Measurements from ENCODE around the gene BTG3. TPM values are rescaled to one million over a fixed set of nuclear protein-coding genes. Genes with fewer than 3 reads are reported as not detected.
A peak's percentile ranks its signal among the peaks of the same experiment; 100 is the strongest.

The BTG3 gene
- total and polyA plus RNA-seq, 9 of the 15 experiments (the other 6 are each of a cell fraction or from before 2014, with no cell fraction given) = 11.7 to 43.0 (median 29.7) TPM

DNA sequence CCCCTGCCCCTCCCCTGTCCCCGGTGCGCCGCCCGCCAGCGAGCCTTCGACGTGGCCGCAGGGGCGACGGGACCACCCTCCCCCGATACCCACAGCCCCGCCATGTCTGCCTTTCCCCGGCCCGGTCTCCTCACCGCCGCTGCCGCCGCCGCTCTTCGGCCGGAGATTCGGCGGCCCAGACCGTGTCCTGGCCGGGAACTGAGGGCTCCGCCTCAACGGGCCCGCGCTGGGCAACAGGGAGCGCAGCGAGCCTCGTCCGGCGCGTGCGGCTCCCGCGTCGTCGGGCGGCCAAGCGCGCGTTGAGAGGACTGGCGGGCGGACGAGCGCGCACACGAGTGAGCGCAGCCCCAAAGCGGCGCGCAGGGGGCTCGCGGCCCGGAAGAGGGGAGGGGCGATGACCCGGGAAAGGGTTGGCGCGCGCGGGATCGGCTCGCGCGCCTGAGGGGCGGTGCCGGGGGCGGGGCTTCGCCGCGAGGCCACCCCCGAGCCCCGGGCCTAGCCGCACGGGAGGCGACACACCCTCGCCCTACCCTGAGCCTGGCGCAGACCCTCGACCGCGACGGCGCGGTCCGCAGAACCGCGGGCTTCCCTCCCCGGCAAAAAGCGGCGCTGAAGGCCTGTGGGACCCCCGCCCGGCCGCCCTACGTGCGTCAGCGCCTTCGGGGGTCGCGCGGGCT is at the start of gene BTG3 (continued):
- TF ChIP-seq TOE1 (IDR thresholded peaks at IDR 0.05; ENCODE audit: borderline replicate concordance) (no peak), TOE1 (CRISPR knock-in tag; IDR thresholded peaks at IDR 0.05; ENCODE audit: borderline replicate concordance, low read depth) (no peak), C11orf30 (IDR thresholded peaks at IDR 0.05; ENCODE audit: low read depth) (no peak), NFATC3 (IDR thresholded peaks at IDR 0.05) (no peak), XRCC3 (IDR thresholded peaks at IDR 0.05) (no peak), XRCC5 (IDR thresholded peaks at IDR 0.05; ENCODE audit: low read depth, low read length) (no peak), EP300 (IDR thresholded peaks at IDR 0.05; ENCODE audit: low read length) (no peak), JUN (IDR thresholded peaks at IDR 0.05; ENCODE audit: borderline replicate concordance, low read depth, low read length) (no peak), JUN (CRISPR knock-in tag; IDR thresholded peaks at IDR 0.05; ENCODE audit: borderline replicate concordance) (no peak), PRPF4 (IDR thresholded peaks at IDR 0.05; ENCODE audit: insufficient read depth, low read depth, low read length, poor library complexity, severe bottlenecking) (peak; percentile 66), HNRNPL (IDR thresholded peaks at IDR 0.05; ENCODE audit: low read depth, low read length) (peak; percentile 61; the same call in 1 of the 2 replicates), PTBP1 (IDR thresholded peaks at IDR 0.05; ENCODE audit: low read depth, low read length) (no peak), ETS2 (tag; IDR thresholded peaks at IDR 0.05; ENCODE audit: borderline replicate concordance, poor library complexity, severe bottlenecking) (no peak), FUS (optimal IDR thresholded peaks at IDR 0.05; ENCODE audit: low read depth, low read length) (peak; percentile 58), ZNF197 (CRISPR knock-in tag; IDR thresholded peaks at IDR 0.05; ENCODE audit: low read depth) (no peak), ZNF239 (CRISPR knock-in tag; IDR thresholded peaks at IDR 0.05) (no peak), PTTG1 (tag; IDR thresholded peaks at IDR 0.05; ENCODE audit: low read depth) (no peak), SMARCB1 (IDR thresholded peaks at IDR 0.05; ENCODE audit: insufficient read length, low read depth) (no peak), TBL1XR1 (IDR thresholded peaks at IDR 0.05; ENCODE audit: low read length in 2 of 2) (no peak), RFX5 (IDR thresholded peaks at IDR 0.05; ENCODE audit: low read depth, low read length) (no peak), MED1 (CRISPR knock-in tag; IDR thresholded peaks at IDR 0.05; ENCODE audit: borderline replicate concordance) (no peak), THRAP3 (IDR thresholded peaks at IDR 0.05; ENCODE audit: borderline replicate concordance) (no peak), ZKSCAN3 (CRISPR knock-in tag; IDR thresholded peaks at IDR 0.05) (no peak), ZNF134 (CRISPR knock-in tag; conservative IDR thresholded peaks at IDR 0.05) (no peak)
- TF ChIP-seq, protein P1, sequence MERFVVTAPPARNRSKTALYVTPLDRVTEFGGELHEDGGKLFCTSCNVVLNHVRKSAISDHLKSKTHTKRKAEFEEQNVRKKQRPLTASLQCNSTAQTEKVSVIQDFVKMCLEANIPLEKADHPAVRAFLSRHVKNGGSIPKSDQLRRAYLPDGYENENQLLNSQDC (CRISPR knock-in tag; IDR thresholded peaks at IDR 0.05) = peak; percentile 37; the same call in 1 of the 2 replicates
- TF ChIP-seq, protein P2, sequence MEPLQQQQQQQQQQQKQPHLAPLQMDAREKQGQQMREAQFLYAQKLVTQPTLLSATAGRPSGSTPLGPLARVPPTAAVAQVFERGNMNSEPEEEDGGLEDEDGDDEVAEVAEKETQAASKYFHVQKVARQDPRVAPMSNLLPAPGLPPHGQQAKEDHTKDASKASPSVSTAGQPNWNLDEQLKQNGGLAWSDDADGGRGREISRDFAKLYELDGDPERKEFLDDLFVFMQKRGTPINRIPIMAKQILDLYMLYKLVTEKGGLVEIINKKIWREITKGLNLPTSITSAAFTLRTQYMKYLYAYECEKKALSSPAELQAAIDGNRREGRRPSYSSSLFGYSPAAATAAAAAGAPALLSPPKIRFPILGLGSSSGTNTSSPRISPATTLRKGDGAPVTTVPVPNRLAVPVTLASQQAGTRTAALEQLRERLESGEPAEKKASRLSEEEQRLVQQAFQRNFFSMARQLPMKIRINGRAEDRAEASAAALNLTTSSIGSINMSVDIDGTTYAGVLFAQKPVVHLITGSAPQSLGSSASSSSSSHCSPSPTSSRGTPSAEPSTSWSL (CRISPR knock-in tag; IDR thresholded peaks at IDR 0.05; ENCODE audit: borderline replicate concordance) = no peak
- TF ChIP-seq, protein P3, sequence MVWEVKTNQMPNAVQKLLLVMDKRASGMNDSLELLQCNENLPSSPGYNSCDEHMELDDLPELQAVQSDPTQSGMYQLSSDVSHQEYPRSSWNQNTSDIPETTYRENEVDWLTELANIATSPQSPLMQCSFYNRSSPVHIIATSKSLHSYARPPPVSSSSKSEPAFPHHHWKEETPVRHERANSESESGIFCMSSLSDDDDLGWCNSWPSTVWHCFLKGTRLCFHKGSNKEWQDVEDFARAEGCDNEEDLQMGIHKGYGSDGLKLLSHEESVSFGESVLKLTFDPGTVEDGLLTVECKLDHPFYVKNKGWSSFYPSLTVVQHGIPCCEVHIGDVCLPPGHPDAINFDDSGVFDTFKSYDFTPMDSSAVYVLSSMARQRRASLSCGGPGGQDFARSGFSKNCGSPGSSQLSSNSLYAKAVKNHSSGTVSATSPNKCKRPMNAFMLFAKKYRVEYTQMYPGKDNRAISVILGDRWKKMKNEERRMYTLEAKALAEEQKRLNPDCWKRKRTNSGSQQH (CRISPR knock-in tag; IDR thresholded peaks at IDR 0.05) = no peak

All from K562 (cell line).